HG03066 (cell line): Measurements from ENCODE around the gene SMYD3.

ENCODE experiments used
- ATAC-seq: cut with Tn5 transposase; IDR thresholded peaks from one replicate; pipeline ENCODE4 v1.9.1; 2021; ENCODE audit warnings: low read depth; ENCODE audit not compliant: unreplicated experiment

SMYD3 gene

GRCh38 chr1:246317332-246318035 lies 189.6 kb downstream of the SMYD3 start:
- no peak for ATAC-seq

- ATAC-seq = no peak
These were observed 195.6 kb downstream of the SMYD3 start for GRCh38 chr1:246311461-246311860.

GRCh38 chr1:246309247-246309884 lies 197.7 kb downstream of the SMYD3 start:
- ATAC-seq = no peak

GRCh38 chr1:246308533-246309075 lies 198.5 kb downstream of the SMYD3 start:
- no peak for ATAC-seq

GRCh38 chr1:246306415-246307037 lies 200.6 kb downstream of the SMYD3 start:
- no peak for ATAC-seq

GRCh38 chr1:246304484-246305259 lies 202.4 kb downstream of the SMYD3 start:
- ATAC-seq = no peak

GRCh38 chr1:246302711-246303317 lies 204.3 kb downstream of the SMYD3 start:
- ATAC-seq = no peak

GRCh38 chr1:246302251-246302625 lies 204.8 kb downstream of the SMYD3 start:
- no peak for ATAC-seq

GRCh38 chr1:246301553-246302250 lies 205.4 kb downstream of the SMYD3 start:
- ATAC-seq = no peak

GRCh38 chr1:246300626-246301549 lies 206.2 kb downstream of the SMYD3 start:
- no peak for ATAC-seq

- ATAC-seq = no peak
These were observed 209.5 kb downstream of the SMYD3 start for GRCh38 chr1:246297279-246298265.

- no peak for ATAC-seq
These were observed 211.1 kb downstream of the SMYD3 start for GRCh38 chr1:246295968-246296367.

GRCh38 chr1:246295340-246295739 lies 211.7 kb downstream of the SMYD3 start:
- ATAC-seq = no peak

- no peak for ATAC-seq
These were observed 212.8 kb downstream of the SMYD3 start for GRCh38 chr1:246294263-246294662.

- no peak for ATAC-seq
These were observed 213.5 kb downstream of the SMYD3 start for GRCh38 chr1:246293366-246294121.

GRCh38 chr1:246292571-246292970 lies 214.5 kb downstream of the SMYD3 start:
- no peak for ATAC-seq

- ATAC-seq = no peak
These were observed 216.0 kb downstream of the SMYD3 start for GRCh38 chr1:246291127-246291526.
